ENCODE results near the gene ANO6.

ANO6 gene

GRCh38 chr12:45281994-45282393 lies 66.1 kb downstream of the ANO6 start:
- no peak for DNase-seq

- no peak for DNase-seq
These were observed 66.5 kb downstream of the ANO6 start for GRCh38 chr12:45282411-45282810.

- peak; percentile 77 for DNase-seq
These were observed 68.4 kb downstream of the ANO6 start for GRCh38 chr12:45284096-45284901.

- DNase-seq: no peak
These were observed 69.8 kb downstream of the ANO6 start for GRCh38 chr12:45285717-45286116.

- DNase-seq: no peak
These were observed 70.7 kb downstream of the ANO6 start for GRCh38 chr12:45286621-45287020.

GRCh38 chr12:45289245-45290215 lies 73.6 kb downstream of the ANO6 start:
- no peak for DNase-seq

GRCh38 chr12:45290216-45290605 lies 74.3 kb downstream of the ANO6 start:
- DNase-seq: peak; percentile 67

- DNase-seq: no peak
These were observed 75.6 kb downstream of the ANO6 start for GRCh38 chr12:45291518-45291917.

- no peak for DNase-seq
These were observed 76.7 kb downstream of the ANO6 start for GRCh38 chr12:45292486-45293195.

- no peak for DNase-seq
These were observed 79.0 kb downstream of the ANO6 start for GRCh38 chr12:45294906-45295305.

GRCh38 chr12:45296046-45296586 lies 80.2 kb downstream of the ANO6 start:
- no peak for DNase-seq

GRCh38 chr12:45298047-45298446 lies 82.2 kb downstream of the ANO6 start:
- no peak for DNase-seq

GRCh38 chr12:45298721-45299692 lies 83.1 kb downstream of the ANO6 start:
- DNase-seq: peak; percentile 79

GRCh38 chr12:45302621-45303369 lies 86.9 kb downstream of the ANO6 start:
- DNase-seq: peak; percentile 38

- DNase-seq: no peak
These were observed 88.0 kb downstream of the ANO6 start for GRCh38 chr12:45303945-45304344.

GRCh38 chr12:45304514-45305178 lies 88.8 kb downstream of the ANO6 start:
- DNase-seq: no peak

- DNase-seq: no peak
These were observed 90.0 kb downstream of the ANO6 start for GRCh38 chr12:45305907-45306306.

GRCh38 chr12:45309836-45310626 lies 94.1 kb downstream of the ANO6 start:
- DNase-seq: peak; percentile 70

GRCh38 chr12:45310627-45310968 lies 94.7 kb downstream of the ANO6 start:
- no peak for DNase-seq
